Small intestine (tissue), 7 donors: ENCODE measurements around the gene CHKB. TPM values are rescaled to one million over a fixed set of nuclear protein-coding genes. Genes with fewer than 3 reads are reported as not detected.
A peak's percentile ranks its signal among the peaks of the same experiment; 100 is the strongest.

Experiments used
- DNase-seq, 2 donors: peaks; one replicate each; pipeline versions ENCODE4 v3.0.0 to v3.0.0-alpha.2; 2013
- FAIRE-seq: peaks from 2 replicates; lab custom pipeline; 2012; peaks lifted over from hg19 to GRCh38; lab: Jason Lieb, UNC
- H3K27ac ChIP-seq, 3 donors: one replicate each; pipeline ENCODE4 v1.5.1; 2013; ENCODE audit warnings: low read length in 2 of 3, mild to moderate bottlenecking in 2 of 3, control low read depth in 1 of 3, inconsistent platforms in 1 of 3, low read depth in 1 of 3, moderate library complexity in 1 of 3
- H3K27me3 ChIP-seq, 3 donors: one replicate each; pipeline ENCODE4 v1.6.1; 2013; ENCODE audit warnings: low read length in 3 of 3, inconsistent platforms in 1 of 3; ENCODE audit not compliant: control insufficient read depth in 3 of 3, insufficient read depth in 3 of 3
- H3K36me3 ChIP-seq, 3 donors: one replicate each; pipeline ENCODE4 v1.6.1; 2013; ENCODE audit warnings: low read length in 3 of 3, inconsistent platforms in 1 of 3, low read depth in 1 of 3, mild to moderate bottlenecking in 1 of 3, moderate library complexity in 1 of 3; ENCODE audit not compliant: control insufficient read depth in 3 of 3, insufficient read depth in 2 of 3
- H3K4me1 ChIP-seq, 3 donors: one replicate each; pipeline ENCODE4 v1.6.1; 2013; ENCODE audit warnings: low read length in 2 of 3, inconsistent platforms in 1 of 3, low read depth in 1 of 3, mild to moderate bottlenecking in 1 of 3, moderate library complexity in 1 of 3; ENCODE audit not compliant: control insufficient read depth in 3 of 3, insufficient read depth in 2 of 3
- H3K4me3 ChIP-seq, 3 donors: one replicate each; pipeline ENCODE4 v1.5.1; 2013; ENCODE audit warnings: low read length in 3 of 3, control low read depth in 1 of 3, inconsistent platforms in 1 of 3, low read depth in 1 of 3, mild to moderate bottlenecking in 1 of 3, moderate library complexity in 1 of 3
- H3K9me3 ChIP-seq, 2 donors: one replicate each; pipeline ENCODE4 v1.6.1; 2013; ENCODE audit warnings: low read depth in 1 of 2, low read length in 1 of 2; ENCODE audit not compliant: control insufficient read depth in 2 of 2, insufficient read depth in 1 of 2
- WGBS, 3 donors: extraction: QIAGEN DNeasy Blood & Tissue Kit; methylation state at CpG; one replicate each; pipeline ENCODE4 v1.1.7; 2013; 5-methylcytosine and 5-hydroxymethylcytosine counted together
- polyA plus RNA-seq, 4 donors: library from polyadenylated mRNA; stranded (reverse) in 3 of 4; unstranded in 1 of 4; fragments of 200-250 nt in 3 of 4; fragments of 120-200 nt in 1 of 4; gene quantifications; one replicate each; pipeline versions ENCODE4 v1.2.1 to v1.2.3, GENCODE V29; 2013
- donor health status: healthy with polysubstance abuse.
- donor health status: control.
- donor health status: control.
- donor health status: Bipolar disorder and iron deficiency.
- donor health status: healthy.

Gene CHKB
- polyA plus RNA-seq, 4 donors, result 61.2 to 371 (median 223) TPM

DNA sequence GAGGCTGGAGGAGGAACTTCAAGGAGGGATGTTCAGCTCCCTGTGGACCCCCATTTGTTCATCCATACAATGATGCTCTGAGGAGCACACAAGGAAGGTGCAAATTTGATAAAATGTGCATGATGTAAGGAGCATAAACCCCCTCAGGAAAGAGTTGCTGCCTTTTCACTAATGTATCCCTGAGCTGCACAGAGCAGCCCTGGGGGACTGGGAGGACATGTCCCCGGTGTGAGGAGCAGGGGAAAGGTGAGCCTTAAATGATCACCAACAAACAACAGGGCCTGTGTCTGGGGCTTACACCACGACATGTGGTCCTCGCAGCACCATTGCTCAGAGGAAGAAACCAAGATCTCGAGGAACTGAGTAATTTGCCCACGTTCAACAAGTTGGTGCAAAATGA lies 14.4 kb upstream of the CHKB start:
- Histone ChIP-seq H3K4me1 (peaks cover 0 to 3% (median 0%) of the 10 kb centered on the region in 3 donors), H3K27ac (no peak overlapping the region), H3K36me3 (no peaks in the 10 kb centered on the region), H3K27me3 (peaks cover 0 to 24% (median 6%) of the 10 kb centered on the region in 3 donors), H3K4me3 (no peak overlapping the region), H3K9me3 (no peaks in the 10 kb centered on the region)
- DNase-seq, result no peak
- WGBS, 3 donors, result 88 to 90% (median 88%) methylated on average over 5 of the region's 5 CpGs
- FAIRE-seq, result no peak

DNA sequence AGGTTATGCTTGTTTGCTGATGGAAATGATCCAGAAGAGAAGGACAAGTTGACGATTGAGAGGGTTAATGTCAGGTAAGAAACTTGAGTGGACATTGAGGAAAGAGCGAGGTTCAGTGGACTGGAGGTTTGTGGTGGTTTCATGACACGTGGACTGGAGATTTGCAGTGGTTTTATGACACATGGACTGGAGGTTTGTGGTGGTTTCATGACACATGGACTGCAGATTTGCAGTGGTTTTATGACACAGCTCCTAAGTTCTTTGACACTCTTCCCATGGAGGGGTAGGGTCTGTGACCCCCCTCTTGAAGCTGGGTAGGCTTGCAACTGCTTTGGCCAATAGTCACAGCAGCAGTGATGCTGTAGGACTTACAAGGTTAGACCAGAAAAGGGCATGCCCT lies 12.5 kb upstream of the CHKB start:
- Histone ChIP-seq H3K4me1 (peaks cover 0 to 3% (median 0%) of the 10 kb centered on the region in 3 donors), H3K27ac (no peak overlapping the region), H3K27me3 (peaks cover 0 to 12% (median 2%) of the 10 kb centered on the region in 3 donors), H3K9me3 (no peaks in the 10 kb centered on the region), H3K4me3 (no peak overlapping the region), H3K36me3 (no peaks in the 10 kb centered on the region)
- no peak for DNase-seq
- 74 to 92% (median 86%) methylated on average over 3 of the region's 3 CpGs for WGBS, 3 donors
- no peak for FAIRE-seq

DNA sequence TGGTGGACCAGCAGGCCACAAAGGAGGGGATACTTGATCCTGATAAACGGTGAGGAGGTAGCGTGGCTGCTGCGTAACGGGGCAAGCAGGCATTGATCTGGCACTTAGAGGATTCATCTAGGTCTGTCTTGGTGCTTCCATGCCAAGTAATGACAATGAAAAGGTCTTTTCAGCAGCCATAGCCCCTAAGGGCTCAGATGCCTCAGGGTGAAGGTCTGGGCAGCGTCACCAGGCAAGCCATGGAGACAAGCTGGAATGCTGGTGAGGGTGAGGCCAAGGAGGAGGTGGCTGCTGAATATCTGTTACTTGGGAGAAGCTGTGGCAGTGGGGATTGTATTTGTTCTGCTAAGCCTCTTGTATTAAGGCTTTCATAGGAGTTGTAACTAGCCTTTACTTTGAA lies 4.8 kb upstream of the CHKB start:
- DNase-seq (no peak), FAIRE-seq (no peak)
- peaks cover 0 to 3% (median 0%) of the 10 kb centered on the region in 3 donors for H3K27me3 ChIP-seq
- H3K27ac ChIP-seq, result no peak overlapping the region
- no peak overlapping the region for H3K4me3 ChIP-seq
- H3K36me3 ChIP-seq, result peaks cover 0 to 2% (median 0%) of the 10 kb centered on the region in 3 donors
- 94 to 98% (median 98%) methylated on average over 5 of the region's 5 CpGs for WGBS, 3 donors
- peaks cover 0 to 4% (median 0%) of the 10 kb centered on the region in 3 donors for H3K4me1 ChIP-seq
- no peaks in the 10 kb centered on the region for H3K9me3 ChIP-seq

DNA sequence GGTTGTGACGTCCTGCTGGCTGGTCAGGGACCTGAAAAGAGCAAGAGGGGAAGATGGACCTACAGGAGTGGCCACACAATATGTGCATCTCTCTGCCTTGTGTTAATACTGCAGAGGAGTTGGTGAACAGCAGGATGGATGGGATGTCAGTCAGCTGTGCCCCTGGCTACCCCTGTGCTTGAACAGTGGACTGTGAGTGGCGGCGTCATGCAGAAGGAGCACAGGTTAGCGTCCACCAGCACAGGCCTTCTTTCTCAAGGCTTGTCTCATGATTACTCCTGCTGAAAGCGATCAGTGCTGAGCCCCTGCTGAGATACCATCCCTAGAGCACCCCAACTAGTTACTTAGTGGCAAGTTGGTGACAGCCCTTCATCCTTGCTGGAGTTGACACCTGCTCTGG lies 3.8 kb upstream of the CHKB start:
- Histone ChIP-seq H3K4me3 (no peak overlapping the region), H3K27me3 (peaks cover 0 to 3% (median 0%) of the 10 kb centered on the region in 3 donors), H3K36me3 (peaks cover 0 to 5% (median 0%) of the 10 kb centered on the region in 3 donors), H3K9me3 (no peaks in the 10 kb centered on the region), H3K4me1 (peaks cover 4 to 6% (median 4%) of the 10 kb centered on the region in 3 donors), H3K27ac (no peak overlapping the region)
- 75 to 92% (median 79%) methylated on average over 5 of the region's 5 CpGs for WGBS, 3 donors
- no peak for DNase-seq
- no peak for FAIRE-seq

DNA sequence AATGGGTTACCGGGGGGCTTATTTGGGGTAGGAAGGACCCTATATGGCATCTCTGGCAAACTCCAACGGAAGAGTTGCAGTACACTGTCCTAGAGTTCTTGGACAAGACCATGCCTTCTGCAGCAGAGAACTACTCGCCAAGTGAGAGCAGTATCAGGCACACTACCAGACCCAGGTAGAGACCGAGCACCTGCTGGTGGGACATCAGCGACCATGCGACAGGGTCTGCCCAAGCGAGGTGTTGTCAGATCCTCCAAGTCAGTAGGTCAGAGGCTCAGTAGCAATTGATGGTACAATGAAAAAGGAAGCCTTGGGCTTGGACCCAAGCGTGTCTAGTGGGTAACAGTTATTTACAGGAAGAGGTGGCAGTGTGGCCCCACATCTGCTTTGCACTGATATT lies 3.1 kb upstream of the CHKB start:
- no peak for FAIRE-seq
- H3K9me3 ChIP-seq, result no peaks in the 10 kb centered on the region
- H3K4me1 ChIP-seq, result peaks cover 4 to 9% (median 7%) of the 10 kb centered on the region in 3 donors
- 92 to 97% (median 94%) methylated on average over 8 of the region's 8 CpGs for WGBS, 3 donors
- no peak overlapping the region for H3K27ac ChIP-seq
- peaks cover 0 to 11% (median 0%) of the 10 kb centered on the region in 3 donors for H3K36me3 ChIP-seq
- H3K27me3 ChIP-seq, result peaks cover 0 to 3% (median 0%) of the 10 kb centered on the region in 3 donors
- H3K4me3 ChIP-seq, result no peak overlapping the region
- DNase-seq, result no peak

DNA sequence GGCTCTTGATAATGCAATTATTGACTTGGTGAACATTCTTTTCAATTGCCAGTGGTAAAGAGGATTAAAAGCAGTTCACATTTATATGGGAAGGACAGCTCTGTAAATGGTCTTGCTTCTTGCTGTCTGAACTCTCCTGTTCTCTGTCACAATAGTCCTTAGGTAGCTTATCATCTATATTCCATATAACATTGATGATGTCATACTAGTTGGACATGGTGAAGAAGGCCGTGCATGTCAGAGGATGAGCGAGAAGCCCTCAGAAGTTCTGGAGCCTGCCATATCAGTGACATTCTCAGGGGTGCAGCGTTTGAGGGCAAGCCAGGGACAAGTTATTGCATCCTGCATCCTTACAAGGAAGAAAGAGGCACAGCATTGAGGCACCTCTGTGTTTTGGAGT lies 2.6 kb upstream of the CHKB start:
- no peak overlapping the region for H3K4me3 ChIP-seq
- H3K27ac ChIP-seq, result no peak overlapping the region
- no peak for FAIRE-seq

DNA sequence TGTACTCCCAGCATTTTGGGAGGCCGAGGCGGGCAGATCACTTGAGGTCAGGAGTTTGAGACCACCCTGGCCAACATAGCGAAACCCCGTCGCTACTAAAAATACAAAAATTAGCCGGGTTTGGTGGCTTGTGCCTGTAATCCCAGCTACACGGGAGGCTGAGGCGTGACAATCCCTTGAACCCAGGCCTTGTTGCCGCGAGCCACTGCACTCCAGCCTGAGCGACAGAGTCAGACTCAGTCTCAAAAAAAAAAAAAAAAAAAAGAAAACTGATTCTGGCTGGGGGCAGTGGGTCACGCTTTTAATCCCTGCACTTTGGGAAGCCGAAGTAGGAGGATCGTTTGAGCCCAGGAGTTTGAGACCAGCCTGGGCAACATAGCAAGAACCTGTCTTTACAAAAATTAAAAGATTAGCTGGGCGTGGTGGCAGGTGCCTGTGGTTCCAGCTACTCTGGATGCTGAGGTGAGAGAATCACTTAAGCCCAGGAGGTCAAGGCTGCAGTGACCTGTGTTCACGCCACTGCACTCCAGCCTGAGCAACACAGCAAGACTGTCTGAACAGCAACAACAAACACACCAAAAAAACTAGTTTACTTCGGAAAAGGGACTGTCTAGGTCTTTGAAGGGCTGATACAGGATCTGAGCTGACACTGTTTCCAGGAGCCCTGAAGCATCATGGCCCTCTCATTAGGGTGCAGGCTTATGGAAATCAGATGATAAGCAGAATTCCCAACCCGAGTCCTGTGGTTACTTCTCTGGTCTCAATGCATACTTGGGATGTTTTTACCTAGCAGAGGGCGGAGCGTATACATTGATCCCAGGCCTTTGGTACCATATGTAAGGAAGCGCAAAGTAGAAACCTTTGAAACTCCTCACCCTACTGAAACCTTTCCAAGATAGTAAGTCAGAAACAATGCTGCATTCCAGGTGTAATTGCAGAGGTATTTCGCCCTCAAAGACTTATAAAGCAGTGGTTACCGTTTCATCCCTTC lies 1.8 kb upstream of the CHKB start:
- H3K27ac ChIP-seq, result no peak overlapping the region
- no peaks in the 10 kb centered on the region for H3K9me3 ChIP-seq
- H3K27me3 ChIP-seq, result peaks cover 0 to 3% (median 0%) of the 10 kb centered on the region in 3 donors
- H3K4me3 ChIP-seq, result no peak overlapping the region
- DNase-seq (no peak), FAIRE-seq (no peak)
- WGBS, 3 donors, result 93 to 95% (median 93%) methylated on average over 23 of the region's 23 CpGs
- H3K4me1 ChIP-seq, result peaks cover 4 to 14% (median 7%) of the 10 kb centered on the region in 3 donors
- H3K36me3 ChIP-seq, result peaks cover 0 to 23% (median 0%) of the 10 kb centered on the region in 3 donors

More for the DNA sequence above, 2.6 kb upstream of the CHKB start:
- H3K27me3 ChIP-seq, result peaks cover 0 to 3% (median 0%) of the 10 kb centered on the region in 3 donors
- 91 to 95% (median 93%) methylated on average over 3 of the region's 3 CpGs for WGBS, 3 donors
- H3K9me3 ChIP-seq, result no peaks in the 10 kb centered on the region
- peaks cover 4 to 9% (median 7%) of the 10 kb centered on the region in 3 donors for H3K4me1 ChIP-seq
- no peak for DNase-seq
- H3K36me3 ChIP-seq, result peaks cover 0 to 14% (median 0%) of the 10 kb centered on the region in 3 donors

DNA sequence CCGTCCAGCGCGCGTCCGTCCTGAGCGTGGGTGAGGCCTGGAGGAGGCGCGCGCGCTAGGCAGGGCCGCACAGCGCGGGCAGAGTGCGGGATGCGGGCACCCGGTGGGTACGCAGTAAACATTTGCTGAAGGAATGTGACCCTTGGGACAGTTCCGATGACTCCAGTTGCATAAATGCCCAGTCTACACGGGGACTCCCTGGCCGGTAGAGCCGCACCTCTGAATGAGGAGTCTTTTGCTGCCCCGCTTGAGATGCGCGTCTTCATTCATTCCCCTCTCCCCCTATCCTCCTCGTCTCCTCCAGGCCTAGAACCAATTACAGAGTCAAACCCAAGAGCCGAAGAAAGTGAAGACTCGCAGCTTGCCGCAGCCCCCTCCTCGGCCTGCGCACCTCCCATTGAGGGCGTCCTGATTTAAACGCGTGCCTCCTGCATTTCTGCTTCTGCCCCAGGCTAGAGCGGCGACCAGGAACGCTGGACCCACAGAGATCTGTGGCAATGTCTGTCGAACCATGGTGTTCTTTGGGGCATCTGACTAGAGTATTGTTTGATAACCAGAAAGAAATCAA lies 729 bp upstream of the CHKB start:
- peaks cover 0 to 3% (median 0%) of the 10 kb centered on the region in 3 donors for H3K27me3 ChIP-seq
- H3K27ac ChIP-seq, result peak overlapping the region in 2 of 3 donors; percentile 37 to 74
- no peaks in the 10 kb centered on the region for H3K9me3 ChIP-seq
- FAIRE-seq, result no peak
- peaks cover 0 to 31% (median 0%) of the 10 kb centered on the region in 3 donors for H3K36me3 ChIP-seq
- H3K4me3 ChIP-seq, result peak overlapping the region; percentile 54 to 82 (median 65)
- H3K4me1 ChIP-seq, result peaks cover 5 to 24% (median 7%) of the 10 kb centered on the region in 3 donors
- WGBS, 3 donors, result 5 to 11% (median 9%) methylated on average over 31 to 37 of the region's 37 CpGs
- DNase-seq, result no peak
